Measurements from ENCODE around the gene POLR2J3. TPM values are rescaled to one million over a fixed set of nuclear protein-coding genes. Genes with fewer than 3 reads are reported as not detected.
"Not testable (repeated sequence)": the region's sequence is repeated elsewhere in the genome, so short reads cannot be mapped to it uniquely, and the experiment has no call there.

Gene POLR2J3
- polyA plus RNA-seq (2013), result 90.4 and 97.4 TPM in 2 replicates

DNA sequence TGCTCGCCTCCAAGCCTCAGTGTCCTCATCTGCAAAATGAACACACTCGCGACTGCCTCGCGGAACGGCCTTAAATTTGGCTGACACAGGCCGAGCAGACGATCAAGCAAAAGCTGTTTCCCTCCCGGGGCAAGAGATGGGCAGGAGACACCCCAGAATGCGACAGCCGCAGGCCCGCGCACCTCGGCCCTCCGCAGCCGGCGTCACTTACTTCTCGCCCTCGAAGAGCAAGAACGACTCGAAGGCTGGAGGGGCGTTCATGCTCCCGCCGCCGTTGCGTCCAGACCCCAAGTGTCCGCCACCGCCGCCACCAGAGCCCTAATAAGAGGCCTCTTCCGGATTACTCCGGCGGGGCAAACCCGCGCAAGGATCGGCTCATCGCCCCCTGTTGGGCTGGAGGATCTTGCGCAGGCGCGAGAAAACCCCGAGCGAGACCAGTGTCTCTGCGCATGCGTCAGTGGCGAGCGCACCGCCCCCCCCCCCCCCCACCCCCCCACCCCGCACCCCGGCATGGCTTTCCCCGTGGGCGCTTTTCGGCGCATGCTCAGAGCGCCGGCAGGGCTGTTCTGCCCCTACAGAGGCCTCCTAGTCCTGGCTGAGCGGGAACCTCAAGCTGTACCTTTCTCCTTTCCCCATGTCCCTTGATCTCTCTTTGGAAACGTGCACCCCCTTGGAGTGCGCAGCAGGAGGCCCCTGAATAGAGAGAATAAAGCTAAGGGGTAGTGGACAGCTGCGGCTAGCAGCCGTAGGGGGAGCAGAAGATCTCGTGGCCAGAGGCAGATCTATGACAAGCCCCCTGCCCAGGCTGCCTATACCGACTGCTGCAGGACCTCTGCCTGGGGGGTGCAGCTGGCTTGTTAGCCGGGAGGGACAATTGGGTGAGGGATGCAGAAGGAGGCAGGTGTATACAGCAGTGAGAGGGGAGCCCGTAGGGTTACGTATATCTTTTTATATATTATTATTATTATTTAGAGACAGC is at the start of gene POLR2J3:
POLR2J3 (minus strand) TSS at position 323 of the 979 bp plus-strand sequence; CDS start at position 261, 62 bp downstream.
- H3K9me3 ChIP-seq (ENCODE audit: insufficient read depth, low read depth, low read length), result not testable (repeated sequence)

DNA sequence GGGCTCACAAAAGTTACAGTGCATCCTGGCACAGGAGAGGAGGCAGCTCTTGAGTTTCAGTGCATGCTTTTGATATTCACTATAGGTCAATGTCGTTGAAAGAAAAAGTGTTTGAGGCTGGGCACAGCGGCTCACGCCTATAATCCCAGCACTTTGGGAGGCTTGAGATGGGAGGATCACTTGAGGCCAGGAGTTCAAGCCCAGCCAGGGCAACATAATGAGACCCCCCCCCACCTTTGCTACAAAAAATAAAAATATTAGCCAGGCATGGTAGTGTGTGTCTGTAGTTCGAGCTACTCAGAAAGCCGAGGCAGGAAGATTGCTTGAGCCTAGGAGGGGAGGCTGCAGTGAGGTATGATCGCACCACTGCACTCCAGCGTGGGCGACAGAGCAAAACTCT is 45.7 kb upstream of the POLR2J3 start:
- not testable (repeated sequence) for H2BK5ac ChIP-seq (ENCODE audit: low read depth, low read length, poor library complexity); H3K79me1 ChIP-seq (ENCODE audit: low read length); H3K27ac ChIP-seq (ENCODE audit: low read depth, low read length); H4K12ac ChIP-seq (ENCODE audit: low read depth, low read length); H3K36me3 ChIP-seq (ENCODE audit: control insufficient read depth in 1 of 2, insufficient read depth in 2 of 2, low read length in 2 of 2); H2BK120ac ChIP-seq (ENCODE audit: insufficient read depth, low read length, poor library complexity); H3K4me1 ChIP-seq (ENCODE audit: control insufficient read depth in 1 of 2, insufficient read depth in 2 of 2, low read length in 2 of 2); H3K27me3 ChIP-seq (ENCODE audit: insufficient read depth, low read length); H3K9me3 ChIP-seq (ENCODE audit: insufficient read depth, low read depth, low read length); H2BK12ac ChIP-seq (ENCODE audit: low read length); H3K4ac ChIP-seq (ENCODE audit: low read depth, low read length); H2AFZ ChIP-seq (ENCODE audit: insufficient read depth, low read length, poor library complexity); H3K4me2 ChIP-seq (ENCODE audit: low read length); H2AK5ac ChIP-seq (ENCODE audit: low read length); H4K8ac ChIP-seq (ENCODE audit: low read depth, low read length); H3K79me2 ChIP-seq (ENCODE audit: control insufficient read depth, insufficient read depth, low read length, poor library complexity); H3K18ac ChIP-seq (ENCODE audit: low read length); H3K14ac ChIP-seq (ENCODE audit: low read length); H3K23ac ChIP-seq (ENCODE audit: low read length); H4K91ac ChIP-seq (ENCODE audit: low read depth, low read length); H3K9ac ChIP-seq (ENCODE audit: low read length); H3K4me3 ChIP-seq (ENCODE audit: low read depth, low read length)
- no CpG with 5 or more reads among the region's 8 CpGs for WGBS (ENCODE audit: extremely low coverage, insufficient coverage, insufficient read length)
- peak in 1 of 2 donors; percentile 0 for DNase-seq

More for the DNA sequence above, at the start of gene POLR2J3:
- H3K23ac ChIP-seq (ENCODE audit: low read length); H3K4me1 ChIP-seq (ENCODE audit: control insufficient read depth in 1 of 2, insufficient read depth in 2 of 2, low read length in 2 of 2); H3K27me3 ChIP-seq (ENCODE audit: insufficient read depth, low read length); H2AK5ac ChIP-seq (ENCODE audit: low read length); H3K36me3 ChIP-seq (ENCODE audit: control insufficient read depth in 1 of 2, insufficient read depth in 2 of 2, low read length in 2 of 2); H3K27ac ChIP-seq (ENCODE audit: low read depth, low read length); H3K79me2 ChIP-seq (ENCODE audit: control insufficient read depth, insufficient read depth, low read length, poor library complexity); H3K79me1 ChIP-seq (ENCODE audit: low read length); H2BK12ac ChIP-seq (ENCODE audit: low read length); H2BK5ac ChIP-seq (ENCODE audit: low read depth, low read length, poor library complexity): not testable (repeated sequence)
- H3K4me2 ChIP-seq (ENCODE audit: low read length), result peak within 1 kb of the TSS; percentile 41
- H2AFZ ChIP-seq (ENCODE audit: insufficient read depth, low read length, poor library complexity), result peak within 1 kb of the TSS; percentile 98
- H4K91ac ChIP-seq (ENCODE audit: low read depth, low read length), result peak within 1 kb of the TSS; percentile 90
- H3K9ac ChIP-seq (ENCODE audit: low read length), result peak within 1 kb of the TSS; percentile 44
- H3K4me3 ChIP-seq (ENCODE audit: low read depth, low read length), result peak within 1 kb of the TSS; percentile 87
- peak within 1 kb of the TSS; percentile 55 for H3K14ac ChIP-seq (ENCODE audit: low read length)
- peak within 1 kb of the TSS; percentile 88 for H4K8ac ChIP-seq (ENCODE audit: low read depth, low read length)
- DNase-seq, result peak; percentile 72 to 85
- peak within 1 kb of the TSS; percentile 83 for H2BK120ac ChIP-seq (ENCODE audit: insufficient read depth, low read length, poor library complexity)
- peak within 1 kb of the TSS; percentile 94 for H3K18ac ChIP-seq (ENCODE audit: low read length)
- peak within 1 kb of the TSS; percentile 74 for H4K12ac ChIP-seq (ENCODE audit: low read depth, low read length)
- peak within 1 kb of the TSS; percentile 49 for H3K4ac ChIP-seq (ENCODE audit: low read depth, low read length)
- no CpG with 5 or more reads among the region's 64 CpGs for whole genome bisulfite sequencing (ENCODE audit: extremely low coverage, insufficient coverage, insufficient read length)

DNA sequence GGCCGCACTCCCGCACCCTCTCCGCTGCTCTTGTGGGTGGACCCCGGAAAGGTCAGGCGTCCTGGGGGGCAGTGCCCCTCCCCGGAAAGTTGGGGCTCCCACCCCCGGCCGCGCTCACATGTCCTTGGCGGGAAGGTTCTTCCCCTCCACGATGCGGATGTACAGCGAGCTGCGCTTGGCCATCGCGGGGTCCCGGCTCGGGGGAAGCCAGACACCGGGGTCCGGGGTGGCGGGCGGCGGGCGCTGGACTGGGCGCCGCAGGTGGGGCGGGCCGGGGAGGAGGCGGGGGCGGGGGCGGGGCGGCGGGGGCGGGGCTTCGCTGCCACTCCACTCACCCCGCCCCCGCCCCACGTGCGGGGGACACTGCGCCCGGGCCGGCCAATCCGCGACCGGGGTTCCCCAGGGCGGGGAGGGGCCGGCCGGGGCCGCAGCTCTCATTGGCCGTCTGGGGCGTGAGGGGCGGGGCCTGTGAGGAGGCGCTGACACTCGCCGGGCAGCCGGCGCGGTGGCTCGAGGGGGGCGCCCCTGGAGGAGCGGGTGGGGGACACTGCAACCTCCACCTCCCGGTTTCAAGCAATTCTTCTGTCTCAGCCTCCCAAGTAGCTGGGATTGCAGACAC is 44.2 kb upstream of the POLR2J3 start, which contains the start of gene RASA4:
RASA4 (minus strand) TSS at position 250 of the 619 bp plus-strand sequence; CDS start at position 183, 67 bp downstream.
- H3K9me3 ChIP-seq (ENCODE audit: insufficient read depth, low read depth, low read length); H3K79me2 ChIP-seq (ENCODE audit: control insufficient read depth, insufficient read depth, low read length, poor library complexity); H3K79me1 ChIP-seq (ENCODE audit: low read length); H3K36me3 ChIP-seq (ENCODE audit: control insufficient read depth in 1 of 2, insufficient read depth in 2 of 2, low read length in 2 of 2); H2AFZ ChIP-seq (ENCODE audit: insufficient read depth, low read length, poor library complexity); H3K14ac ChIP-seq (ENCODE audit: low read length); H3K18ac ChIP-seq (ENCODE audit: low read length); H3K4me1 ChIP-seq (ENCODE audit: control insufficient read depth in 1 of 2, insufficient read depth in 2 of 2, low read length in 2 of 2); H3K9ac ChIP-seq (ENCODE audit: low read length); H3K27ac ChIP-seq (ENCODE audit: low read depth, low read length); H3K4ac ChIP-seq (ENCODE audit: low read depth, low read length); H3K23ac ChIP-seq (ENCODE audit: low read length); H3K27me3 ChIP-seq (ENCODE audit: insufficient read depth, low read length); H4K8ac ChIP-seq (ENCODE audit: low read depth, low read length); H2AK5ac ChIP-seq (ENCODE audit: low read length); H2BK12ac ChIP-seq (ENCODE audit: low read length); H4K12ac ChIP-seq (ENCODE audit: low read depth, low read length); H4K91ac ChIP-seq (ENCODE audit: low read depth, low read length); H2BK120ac ChIP-seq (ENCODE audit: insufficient read depth, low read length, poor library complexity); H2BK5ac ChIP-seq (ENCODE audit: low read depth, low read length, poor library complexity): not testable (repeated sequence)
- peak within 1 kb of the TSS; percentile 56 for H3K4me2 ChIP-seq (ENCODE audit: low read length)
- peak in 1 of 2 donors; percentile 0 for DNase-seq
- no CpG with 5 or more reads among the region's 62 CpGs for WGBS (ENCODE audit: extremely low coverage, insufficient coverage, insufficient read length)
- peak within 1 kb of the TSS; percentile 58 for H3K4me3 ChIP-seq (ENCODE audit: low read depth, low read length)

DNA sequence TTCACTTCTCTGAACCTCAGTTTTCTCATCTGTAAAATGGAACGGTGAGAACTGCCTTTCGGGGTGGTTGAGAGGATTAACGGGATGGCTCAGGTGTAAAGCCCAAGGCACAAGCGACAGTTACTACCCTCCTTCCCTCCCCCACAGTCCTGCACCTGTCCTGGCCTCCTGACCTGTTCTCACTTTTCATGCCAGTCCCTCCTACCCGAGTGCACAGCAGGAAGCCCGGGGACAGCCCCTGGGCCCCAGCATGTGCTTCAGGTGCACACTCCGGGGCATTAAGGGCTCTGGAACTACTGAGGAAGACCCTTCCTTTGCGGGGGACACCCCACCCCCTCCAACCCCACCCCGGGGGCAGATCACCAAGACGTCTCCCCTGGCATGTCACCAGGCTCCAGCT is 43.5 kb upstream of the POLR2J3 start:
- H4K8ac ChIP-seq (ENCODE audit: low read depth, low read length); H3K36me3 ChIP-seq (ENCODE audit: control insufficient read depth in 1 of 2, insufficient read depth in 2 of 2, low read length in 2 of 2); H3K14ac ChIP-seq (ENCODE audit: low read length); H3K4ac ChIP-seq (ENCODE audit: low read depth, low read length); H3K4me3 ChIP-seq (ENCODE audit: low read depth, low read length); H3K4me1 ChIP-seq (ENCODE audit: control insufficient read depth in 1 of 2, insufficient read depth in 2 of 2, low read length in 2 of 2); H3K79me2 ChIP-seq (ENCODE audit: control insufficient read depth, insufficient read depth, low read length, poor library complexity); H4K91ac ChIP-seq (ENCODE audit: low read depth, low read length); H2AFZ ChIP-seq (ENCODE audit: insufficient read depth, low read length, poor library complexity); H2BK120ac ChIP-seq (ENCODE audit: insufficient read depth, low read length, poor library complexity); H3K27me3 ChIP-seq (ENCODE audit: insufficient read depth, low read length); H3K79me1 ChIP-seq (ENCODE audit: low read length); H3K23ac ChIP-seq (ENCODE audit: low read length); H4K12ac ChIP-seq (ENCODE audit: low read depth, low read length); H2AK5ac ChIP-seq (ENCODE audit: low read length); DNase-seq; H3K18ac ChIP-seq (ENCODE audit: low read length); H2BK5ac ChIP-seq (ENCODE audit: low read depth, low read length, poor library complexity); H3K4me2 ChIP-seq (ENCODE audit: low read length); H3K9ac ChIP-seq (ENCODE audit: low read length); H2BK12ac ChIP-seq (ENCODE audit: low read length); H3K9me3 ChIP-seq (ENCODE audit: insufficient read depth, low read depth, low read length); H3K27ac ChIP-seq (ENCODE audit: low read depth, low read length): not testable (repeated sequence)
- WGBS (ENCODE audit: extremely low coverage, insufficient coverage, insufficient read length), result no CpG with 5 or more reads among the region's 10 CpGs

Data from trophoblast cell (in vitro differentiated cells and primary cell).